HepG2 (cell line): Measurements from ENCODE around the gene METTL15. TPM values are rescaled to one million over a fixed set of nuclear protein-coding genes. Genes with fewer than 3 reads are reported as not detected.

Source experiments
- CAMTA2 ChIP-seq: sonication (generic); formaldehyde crosslinking; IDR thresholded peaks from 2 replicates; pipeline ENCODE4 v1.4.0; 2020; ENCODE audit warnings: mild to moderate bottlenecking, missing genetic modification reagents, borderline replicate concordance
- DPF2 ChIP-seq: sonication (generic); formaldehyde crosslinking; IDR thresholded peaks from 2 replicates; pipeline ENCODE4 v1.4.0; 2020; ENCODE audit warnings: mild to moderate bottlenecking, low read depth, missing genetic modification reagents, borderline replicate concordance
- FOSL1 ChIP-seq: sonication (generic); formaldehyde crosslinking; IDR thresholded peaks from 2 replicates; pipeline ENCODE4 v1.9.0; 2021; ENCODE audit warnings: missing genetic modification reagents, borderline replicate concordance
- KLF9 ChIP-seq: IDR thresholded peaks from 2 replicates; pipeline ENCODE4 v1.6.1; 2016; ENCODE audit warnings: low read depth
- KMT2B ChIP-seq: IDR thresholded peaks from 2 replicates; pipeline ENCODE4 v1.6.1; 2016; ENCODE audit warnings: missing genetic modification reagents, missing compliant biosample characterization
- MEF2D ChIP-seq: sonication (generic); formaldehyde crosslinking; IDR thresholded peaks from 2 replicates; pipeline ENCODE4 v1.5.1; 2020; ENCODE audit warnings: mild to moderate bottlenecking, missing genetic modification reagents
- PLRG1 ChIP-seq: fragments of 450-650 bp; conservative IDR thresholded peaks from 2 replicates; pipeline ENCODE4 v1.6.1; 2016
- TGIF2 ChIP-seq: IDR thresholded peaks from 2 replicates; pipeline ENCODE4 v1.6.1; 2016; ENCODE audit warnings: control low read depth, missing compliant biosample characterization
- YEATS2 ChIP-seq: sonication (generic); formaldehyde crosslinking; IDR thresholded peaks from 2 replicates; pipeline ENCODE4 v1.4.0; 2020; ENCODE audit warnings: missing genetic modification reagents, borderline replicate concordance
- ZNF180 ChIP-seq: sonication (generic); formaldehyde crosslinking; IDR thresholded peaks from 2 replicates; pipeline ENCODE4 v1.4.0; 2020; ENCODE audit warnings: low read depth, missing genetic modification reagents, borderline replicate concordance
- ZNF207 ChIP-seq: fragments of 450-650 bp; IDR thresholded peaks from 2 replicates; pipeline ENCODE4 v1.6.1; 2016; ENCODE audit warnings: antibody characterized with exemption, borderline replicate concordance
- ZNF292 ChIP-seq: sonication (generic); formaldehyde crosslinking; IDR thresholded peaks from 2 replicates; pipeline ENCODE4 v1.8.1; 2022; ENCODE audit warnings: mild to moderate bottlenecking, low read depth, missing genetic modification reagents, borderline replicate concordance
- ZNF547 ChIP-seq: sonication (generic); formaldehyde crosslinking; IDR thresholded peaks from 2 replicates; pipeline ENCODE4 v1.5.1; 2020; ENCODE audit warnings: mild to moderate bottlenecking, missing genetic modification reagents
- ZNF788 ChIP-seq: sonication (generic); formaldehyde crosslinking; IDR thresholded peaks from 2 replicates; pipeline ENCODE4 v1.5.0; 2020; ENCODE audit warnings: mild to moderate bottlenecking, missing genetic modification reagents, borderline replicate concordance
- polyA plus RNA-seq, 8 experiments: library from polyadenylated mRNA; depleted of rRNA in 3 of 8; stranded (reverse) in 7 of 8; unstranded in 1 of 8; fragments of >200 nt; fragmentation: Illumina TruSeq in 4 of 8; extraction: Trizol in 4 of 8; gene quantifications; 2 replicates each; pipeline versions ENCODE4 v1.2.1 to v1.2.3, GENCODE V29; 2011 to 2016; ENCODE audit warnings: low read depth in 4 of 8, missing spikeins in 1 of 8, mixed read lengths in 1 of 8; ENCODE audit not compliant: insufficient read depth in 1 of 8
- total RNA-seq, 5 experiments: library from RNA; depleted of rRNA; stranded (reverse); fragments of >200 nt; fragmentation: Illumina TruSeq; extraction: Trizol; gene quantifications; 2 replicates each; pipeline ENCODE4 v1.2.3, GENCODE V29; 2016; ENCODE audit warnings: low read depth in 1 of 5
- TF ChIP-seq, protein P1 (sequence below), 2 experiments: sonication (generic) in 1 of 2; formaldehyde crosslinking in 1 of 2; IDR thresholded peaks; 2 replicates each; pipeline versions ENCODE4 v1.6.1 to v1.9.0; 2014 to 2022; ENCODE audit warnings: antibody characterized with exemption in 1 of 2, borderline replicate concordance in 1 of 2, inconsistent platforms in 1 of 2, low read depth in 1 of 2, missing genetic modification reagents in 1 of 2
- TF ChIP-seq, protein P2 (sequence below): sonication (generic); formaldehyde crosslinking; IDR thresholded peaks from 2 replicates; pipeline ENCODE4 v1.5.0; 2020; ENCODE audit warnings: mild to moderate bottlenecking, missing genetic modification reagents, moderate library complexity
- TF ChIP-seq, protein P3 (sequence below): sonication (generic); formaldehyde crosslinking; IDR thresholded peaks from 2 replicates; pipeline ENCODE4 v1.8.0; 2022; ENCODE audit warnings: missing genetic modification reagents, mild to moderate bottlenecking, moderate library complexity, borderline replicate concordance

Gene METTL15
- total and polyA plus RNA-seq, 2 of the 13 experiments (the other 11 are each of a cell fraction or from before 2014, with no cell fraction given): 6.5 to 14.0 TPM

DNA sequence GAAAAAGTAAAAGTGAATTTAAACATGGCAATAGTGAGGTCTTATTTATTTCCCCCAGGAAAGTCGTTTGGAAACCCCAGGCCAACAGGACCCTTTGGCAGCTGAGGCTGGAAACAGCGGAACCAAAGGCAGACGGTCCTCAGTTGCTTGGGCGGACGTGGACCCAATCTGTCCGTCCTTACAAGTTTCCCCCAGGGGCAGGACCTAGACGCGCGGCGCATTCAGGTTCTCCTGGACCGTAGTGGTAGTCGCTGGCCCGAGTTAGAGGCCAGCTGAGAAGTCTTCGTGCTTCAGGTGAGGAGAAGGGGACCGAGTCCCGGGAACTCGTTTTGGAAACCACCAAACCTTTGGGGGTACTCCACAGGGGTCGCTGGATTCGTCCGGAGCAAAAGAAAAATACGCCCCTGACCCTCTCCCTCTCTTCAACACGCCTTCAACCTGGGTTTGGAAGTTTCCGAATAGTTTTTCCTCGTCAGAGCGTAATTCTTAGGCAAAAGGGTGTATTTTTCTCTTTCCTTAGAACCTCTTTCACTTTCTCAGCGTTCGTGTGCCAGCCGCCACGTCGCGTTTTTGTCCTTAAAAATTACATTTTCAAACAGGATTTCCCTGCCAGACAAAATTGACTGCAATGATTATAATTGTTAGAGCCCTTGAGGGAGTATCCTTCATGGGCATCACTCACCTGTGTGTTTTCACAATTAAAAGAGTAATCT is 2.1 kb downstream of the METTL15 start (continued):
- TF ChIP-seq, protein P1, sequence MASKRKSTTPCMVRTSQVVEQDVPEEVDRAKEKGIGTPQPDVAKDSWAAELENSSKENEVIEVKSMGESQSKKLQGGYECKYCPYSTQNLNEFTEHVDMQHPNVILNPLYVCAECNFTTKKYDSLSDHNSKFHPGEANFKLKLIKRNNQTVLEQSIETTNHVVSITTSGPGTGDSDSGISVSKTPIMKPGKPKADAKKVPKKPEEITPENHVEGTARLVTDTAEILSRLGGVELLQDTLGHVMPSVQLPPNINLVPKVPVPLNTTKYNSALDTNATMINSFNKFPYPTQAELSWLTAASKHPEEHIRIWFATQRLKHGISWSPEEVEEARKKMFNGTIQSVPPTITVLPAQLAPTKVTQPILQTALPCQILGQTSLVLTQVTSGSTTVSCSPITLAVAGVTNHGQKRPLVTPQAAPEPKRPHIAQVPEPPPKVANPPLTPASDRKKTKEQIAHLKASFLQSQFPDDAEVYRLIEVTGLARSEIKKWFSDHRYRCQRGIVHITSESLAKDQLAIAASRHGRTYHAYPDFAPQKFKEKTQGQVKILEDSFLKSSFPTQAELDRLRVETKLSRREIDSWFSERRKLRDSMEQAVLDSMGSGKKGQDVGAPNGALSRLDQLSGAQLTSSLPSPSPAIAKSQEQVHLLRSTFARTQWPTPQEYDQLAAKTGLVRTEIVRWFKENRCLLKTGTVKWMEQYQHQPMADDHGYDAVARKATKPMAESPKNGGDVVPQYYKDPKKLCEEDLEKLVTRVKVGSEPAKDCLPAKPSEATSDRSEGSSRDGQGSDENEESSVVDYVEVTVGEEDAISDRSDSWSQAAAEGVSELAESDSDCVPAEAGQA (IDR thresholded peaks at IDR 0.05; ENCODE audit: low read depth): peak; percentile 73
- TF ChIP-seq, protein P1 (CRISPR knock-in tag; IDR thresholded peaks at IDR 0.05; ENCODE audit: borderline replicate concordance): peak; percentile 85; the same call in 1 of the 2 replicates
- TF ChIP-seq MEF2D (peak; percentile 75), DPF2 (CRISPR knock-in tag) (no peak), ZNF180 (CRISPR knock-in tag) (peak; percentile 90; the same call in 1 of the 2 replicates), YEATS2 (CRISPR knock-in tag) (peak; percentile 97), FOSL1 (CRISPR knock-in tag) (no peak), KMT2B (CRISPR knock-in tag) (peak; percentile 100), CAMTA2 (CRISPR knock-in tag) (no peak), ZNF207 (no peak), ZNF292 (CRISPR knock-in tag) (peak; percentile 60; the same call in 1 of the 2 replicates), ZNF547 (CRISPR knock-in tag) (no peak; the same call in 1 of the 2 replicates), PLRG1 (no peak), ZNF788 (CRISPR knock-in tag) (peak; percentile 98), KLF9 (CRISPR knock-in tag) (no peak), TGIF2 (CRISPR knock-in tag) (peak; percentile 95)
- TF ChIP-seq, protein P2, sequence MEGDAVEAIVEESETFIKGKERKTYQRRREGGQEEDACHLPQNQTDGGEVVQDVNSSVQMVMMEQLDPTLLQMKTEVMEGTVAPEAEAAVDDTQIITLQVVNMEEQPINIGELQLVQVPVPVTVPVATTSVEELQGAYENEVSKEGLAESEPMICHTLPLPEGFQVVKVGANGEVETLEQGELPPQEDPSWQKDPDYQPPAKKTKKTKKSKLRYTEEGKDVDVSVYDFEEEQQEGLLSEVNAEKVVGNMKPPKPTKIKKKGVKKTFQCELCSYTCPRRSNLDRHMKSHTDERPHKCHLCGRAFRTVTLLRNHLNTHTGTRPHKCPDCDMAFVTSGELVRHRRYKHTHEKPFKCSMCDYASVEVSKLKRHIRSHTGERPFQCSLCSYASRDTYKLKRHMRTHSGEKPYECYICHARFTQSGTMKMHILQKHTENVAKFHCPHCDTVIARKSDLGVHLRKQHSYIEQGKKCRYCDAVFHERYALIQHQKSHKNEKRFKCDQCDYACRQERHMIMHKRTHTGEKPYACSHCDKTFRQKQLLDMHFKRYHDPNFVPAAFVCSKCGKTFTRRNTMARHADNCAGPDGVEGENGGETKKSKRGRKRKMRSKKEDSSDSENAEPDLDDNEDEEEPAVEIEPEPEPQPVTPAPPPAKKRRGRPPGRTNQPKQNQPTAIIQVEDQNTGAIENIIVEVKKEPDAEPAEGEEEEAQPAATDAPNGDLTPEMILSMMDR (CRISPR knock-in tag): peak; percentile 24
- TF ChIP-seq, protein P3, sequence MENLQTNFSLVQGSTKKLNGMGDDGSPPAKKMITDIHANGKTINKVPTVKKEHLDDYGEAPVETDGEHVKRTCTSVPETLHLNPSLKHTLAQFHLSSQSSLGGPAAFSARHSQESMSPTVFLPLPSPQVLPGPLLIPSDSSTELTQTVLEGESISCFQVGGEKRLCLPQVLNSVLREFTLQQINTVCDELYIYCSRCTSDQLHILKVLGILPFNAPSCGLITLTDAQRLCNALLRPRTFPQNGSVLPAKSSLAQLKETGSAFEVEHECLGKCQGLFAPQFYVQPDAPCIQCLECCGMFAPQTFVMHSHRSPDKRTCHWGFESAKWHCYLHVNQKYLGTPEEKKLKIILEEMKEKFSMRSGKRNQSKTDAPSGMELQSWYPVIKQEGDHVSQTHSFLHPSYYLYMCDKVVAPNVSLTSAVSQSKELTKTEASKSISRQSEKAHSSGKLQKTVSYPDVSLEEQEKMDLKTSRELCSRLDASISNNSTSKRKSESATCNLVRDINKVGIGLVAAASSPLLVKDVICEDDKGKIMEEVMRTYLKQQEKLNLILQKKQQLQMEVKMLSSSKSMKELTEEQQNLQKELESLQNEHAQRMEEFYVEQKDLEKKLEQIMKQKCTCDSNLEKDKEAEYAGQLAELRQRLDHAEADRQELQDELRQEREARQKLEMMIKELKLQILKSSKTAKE (CRISPR knock-in tag): no peak
